HG03280 (cell line): ENCODE data around the gene LCN10.
"Not testable (repeated sequence)": the region's sequence is repeated elsewhere in the genome, so short reads cannot be mapped to it uniquely, and the experiment has no call there.

Source experiments
- ATAC-seq: cut with Tn5 transposase; IDR thresholded peaks from one replicate; pipeline ENCODE4 v1.9.1; 2021; ENCODE audit warnings: mild to moderate bottlenecking, moderate library complexity; ENCODE audit not compliant: unreplicated experiment

Gene LCN10

GRCh38 chr9:136755302-136756133, 12.8 kb upstream of the LCN10 start:
- not testable (repeated sequence) for ATAC-seq

- ATAC-seq: no peak
Measured at GRCh38 chr9:136754626-136755301, 12.0 kb upstream of the LCN10 start.

GRCh38 chr9:136754059-136754572, 11.4 kb upstream of the LCN10 start:
- ATAC-seq: no peak

GRCh38 chr9:136753371-136754058, 10.8 kb upstream of the LCN10 start:
- ATAC-seq: no peak

GRCh38 chr9:136751814-136752213, 9.1 kb upstream of the LCN10 start:
- ATAC-seq: no peak

- no peak for ATAC-seq
Measured at GRCh38 chr9:136751244-136751643, 8.5 kb upstream of the LCN10 start.

GRCh38 chr9:136750526-136750925, 7.8 kb upstream of the LCN10 start:
- ATAC-seq: no peak

- ATAC-seq: no peak
Measured at GRCh38 chr9:136748666-136749611, 6.2 kb upstream of the LCN10 start.

GRCh38 chr9:136748201-136748600, 5.5 kb upstream of the LCN10 start, which contains the start of gene LCN6:
LCN6 (minus strand) TSS chr9:136748525; CDS start chr9:136748483, 42 bp downstream.
- ATAC-seq: no peak

GRCh38 chr9:136747161-136748060, 4.7 kb upstream of the LCN10 start:
- ATAC-seq: no peak

- no peak for ATAC-seq
Measured at GRCh38 chr9:136746621-136747020, 3.9 kb upstream of the LCN10 start.

GRCh38 chr9:136746155-136746490, 3.4 kb upstream of the LCN10 start:
- no peak for ATAC-seq

GRCh38 chr9:136745389-136746154, 2.8 kb upstream of the LCN10 start:
- no peak for ATAC-seq

GRCh38 chr9:136744773-136745172, 2.0 kb upstream of the LCN10 start:
- no peak for ATAC-seq

- ATAC-seq: no peak
Measured at GRCh38 chr9:136743639-136744211, 985 bp upstream of the LCN10 start.

- ATAC-seq: no peak
Measured at GRCh38 chr9:136741883-136742571, 713 bp downstream of the LCN10 start.

GRCh38 chr9:136740971-136741882, 1.5 kb downstream of the LCN10 start:
- ATAC-seq: no peak
